IPS-20b (cell line): Measurements from ENCODE around the gene WDR31.
A peak's percentile ranks its signal among the peaks of the same experiment; 100 is the strongest.

Experiments
- H3K27ac ChIP-seq: one replicate; pipeline ENCODE4 v1.5.1; 2013; ENCODE audit warnings: low read length
- H3K27me3 ChIP-seq: 2 replicates; pipeline ENCODE4 v1.6.1; 2013; ENCODE audit warnings: mild to moderate bottlenecking, low read length, inconsistent platforms; ENCODE audit not compliant: insufficient read depth
- H3K36me3 ChIP-seq: 2 replicates; pipeline ENCODE4 v1.6.1; 2013; ENCODE audit warnings: low read depth, mild to moderate bottlenecking, inconsistent platforms, low read length, moderate library complexity; ENCODE audit not compliant: insufficient read depth
- H3K4me1 ChIP-seq: 2 replicates; pipeline ENCODE4 v1.6.1; 2013; ENCODE audit warnings: mild to moderate bottlenecking, control low read depth, inconsistent platforms, low read length, moderate library complexity; ENCODE audit not compliant: insufficient read depth
- H3K4me3 ChIP-seq: 2 replicates; pipeline ENCODE4 v1.5.1; 2013; ENCODE audit warnings: mild to moderate bottlenecking, low read length, inconsistent platforms
- H3K9ac ChIP-seq: 2 replicates; pipeline ENCODE4 v1.6.1; 2013; ENCODE audit warnings: low read depth, mild to moderate bottlenecking, inconsistent platforms, low read length, moderate library complexity
- H3K9me3 ChIP-seq: 2 replicates; pipeline ENCODE4 v1.6.1; 2013; ENCODE audit warnings: mild to moderate bottlenecking, low read depth, low read length, inconsistent platforms; ENCODE audit not compliant: insufficient read depth

The WDR31 gene

DNA sequence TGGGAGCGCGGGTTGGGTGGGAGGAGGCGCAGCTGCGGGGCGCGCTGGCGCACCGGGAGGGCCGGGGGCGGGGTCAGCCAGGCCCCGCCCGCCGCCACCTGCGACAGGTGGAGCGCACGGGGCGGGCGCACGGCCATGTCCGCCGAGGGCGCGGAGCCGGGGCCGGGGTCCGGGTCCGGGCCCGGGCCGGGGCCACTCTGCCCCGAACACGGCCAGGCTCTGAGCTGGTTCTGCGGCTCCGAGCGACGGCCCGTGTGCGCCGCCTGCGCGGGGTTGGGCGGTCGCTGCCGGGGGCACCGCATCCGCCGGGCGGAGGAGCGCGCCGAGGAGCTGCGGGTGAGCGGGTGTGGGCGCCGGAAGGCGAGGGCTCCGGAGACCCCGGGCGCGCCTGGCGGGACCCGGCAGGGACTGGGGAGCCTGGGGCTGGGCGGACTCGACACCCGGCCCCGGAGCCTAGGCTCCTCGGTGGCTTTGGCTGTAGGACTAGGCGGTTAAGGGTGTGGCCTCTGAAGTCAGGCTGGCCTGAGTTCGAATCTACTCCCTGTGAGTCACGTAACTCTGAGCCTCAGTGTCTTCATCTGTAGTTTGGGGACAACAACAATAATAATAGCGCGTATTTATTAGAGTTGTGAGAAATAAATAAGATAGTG is 9.5 kb upstream of the WDR31 start, which contains the start of gene BSPRY:
BSPRY (plus strand) TSS at position 97 of the 650 bp plus-strand sequence; CDS start at position 136, 39 bp downstream.
- no peak within 1 kb of the TSS for H3K27ac ChIP-seq
- no peaks in the 10 kb centered on the region for H3K36me3 ChIP-seq
- H3K4me1 ChIP-seq: peaks cover 8% of the 10 kb centered on the region; the same call in 1 of the 2 replicates
- peak within 1 kb of the TSS; percentile 59 for H3K4me3 ChIP-seq
- no peaks in the 10 kb centered on the region for H3K9me3 ChIP-seq
- no peak within 1 kb of the TSS for H3K9ac ChIP-seq
- H3K27me3 ChIP-seq: peaks cover 49% of the 10 kb centered on the region

- H3K27ac ChIP-seq: no peak overlapping the region
- peak overlapping the region; percentile 59 for H3K4me3 ChIP-seq
- H3K9ac ChIP-seq: no peak overlapping the region
- no peaks in the 10 kb centered on the region for H3K36me3 ChIP-seq
- H3K9me3 ChIP-seq: no peaks in the 10 kb centered on the region
- H3K27me3 ChIP-seq: peaks cover 49% of the 10 kb centered on the region
- peaks cover 8% of the 10 kb centered on the region; the same call in 1 of the 2 replicates for H3K4me1 ChIP-seq
These were observed 9.0 kb upstream of the WDR31 start for GRCh38 chr9:113349066-113349444.

DNA sequence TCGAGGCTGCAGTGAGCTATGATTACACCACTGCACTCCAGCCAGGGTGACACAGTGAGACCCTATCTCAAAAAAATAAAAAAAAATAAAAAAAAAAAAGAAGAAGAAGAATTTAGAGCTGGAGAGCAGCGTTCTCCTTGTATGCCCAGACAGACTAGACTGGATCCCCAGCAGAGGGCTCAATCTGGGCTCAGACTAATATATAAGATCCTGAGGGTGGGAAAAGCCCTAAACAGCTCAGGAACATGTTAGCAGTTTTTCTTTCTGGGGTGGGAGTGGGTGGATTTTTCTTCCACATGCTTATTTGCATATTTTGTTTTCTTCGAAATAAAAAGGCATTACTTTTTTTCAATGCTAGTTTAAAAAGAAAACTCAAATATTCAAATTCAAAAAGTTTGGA is 8.4 kb upstream of the WDR31 start:
- no peaks in the 10 kb centered on the region for H3K36me3 ChIP-seq
- peaks cover 49% of the 10 kb centered on the region for H3K27me3 ChIP-seq
- H3K4me3 ChIP-seq: no peak overlapping the region
- no peaks in the 10 kb centered on the region for H3K9me3 ChIP-seq
- H3K4me1 ChIP-seq: peaks cover 8% of the 10 kb centered on the region; the same call in 1 of the 2 replicates
- no peak overlapping the region for H3K27ac ChIP-seq
- no peak overlapping the region for H3K9ac ChIP-seq

GRCh38 chr9:113345671-113346070 is 5.6 kb upstream of the WDR31 start:
- Histone ChIP-seq H3K4me3 (no peak overlapping the region), H3K27ac (no peak overlapping the region), H3K27me3 (peaks cover 49% of the 10 kb centered on the region), H3K36me3 (no peaks in the 10 kb centered on the region), H3K9ac (no peak overlapping the region), H3K9me3 (no peaks in the 10 kb centered on the region), H3K4me1 (peaks cover 7% of the 10 kb centered on the region; the same call in 1 of the 2 replicates)

GRCh38 chr9:113345190-113345589 is 5.1 kb upstream of the WDR31 start:
- H3K27ac ChIP-seq: no peak overlapping the region
- H3K9me3 ChIP-seq: no peaks in the 10 kb centered on the region

GRCh38 chr9:113343732-113344231 is 3.7 kb upstream of the WDR31 start:
- no peak overlapping the region for H3K4me3 ChIP-seq
- no peaks in the 10 kb centered on the region for H3K9me3 ChIP-seq
- no peaks in the 10 kb centered on the region for H3K36me3 ChIP-seq
- H3K4me1 ChIP-seq: no peaks in the 10 kb centered on the region
- H3K9ac ChIP-seq: no peak overlapping the region
- peaks cover 43% of the 10 kb centered on the region for H3K27me3 ChIP-seq
- H3K27ac ChIP-seq: no peak overlapping the region

More at GRCh38 chr9:113345190-113345589, 5.1 kb upstream of the WDR31 start:
- no peak overlapping the region for H3K9ac ChIP-seq
- H3K4me1 ChIP-seq: peaks cover 2% of the 10 kb centered on the region; the same call in 1 of the 2 replicates
- H3K27me3 ChIP-seq: peaks cover 48% of the 10 kb centered on the region
- no peak overlapping the region for H3K4me3 ChIP-seq
- no peaks in the 10 kb centered on the region for H3K36me3 ChIP-seq

DNA sequence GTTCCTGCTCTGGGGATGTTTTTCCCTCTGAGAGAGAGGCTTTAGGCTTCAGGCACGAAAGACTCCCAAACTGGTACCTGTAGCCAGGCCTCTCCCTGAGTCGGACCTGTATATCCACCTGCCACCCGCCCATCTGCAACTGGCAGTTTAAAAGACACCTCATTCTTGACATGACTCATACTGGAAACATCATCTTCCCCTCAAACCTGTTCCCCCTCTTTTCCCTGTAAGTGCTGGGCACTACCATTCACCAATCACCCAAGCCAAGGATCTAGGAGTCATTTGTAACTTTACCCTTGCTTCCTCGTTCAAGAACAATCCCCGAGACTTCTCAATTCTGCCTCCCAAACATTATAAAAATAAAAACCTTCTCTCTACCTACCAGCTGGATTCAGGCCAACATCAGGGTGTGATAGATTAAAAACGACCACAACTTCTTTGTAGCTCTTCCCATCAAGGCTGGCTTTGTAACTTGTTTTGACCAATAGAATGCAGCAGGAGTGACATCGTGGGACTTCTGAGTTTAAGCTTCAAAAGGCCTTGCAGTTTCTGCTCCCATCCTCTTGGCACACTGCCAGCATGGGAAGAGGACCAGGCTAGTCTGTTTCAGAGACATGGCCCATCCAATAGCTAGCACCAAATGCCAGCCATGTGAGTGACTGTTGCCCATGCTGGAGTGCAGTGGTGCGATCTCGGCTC is 1.8 kb upstream of the WDR31 start:
- Histone ChIP-seq H3K4me3 (no peak overlapping the region), H3K27ac (no peak overlapping the region), H3K27me3 (peaks cover 26% of the 10 kb centered on the region), H3K9ac (no peak overlapping the region), H3K9me3 (no peaks in the 10 kb centered on the region), H3K36me3 (no peaks in the 10 kb centered on the region), H3K4me1 (no peaks in the 10 kb centered on the region)

- H3K4me3 ChIP-seq: no peak overlapping the region
- H3K4me1 ChIP-seq: no peaks in the 10 kb centered on the region
- H3K9me3 ChIP-seq: no peaks in the 10 kb centered on the region
- H3K27ac ChIP-seq: no peak overlapping the region
- H3K27me3 ChIP-seq: peaks cover 26% of the 10 kb centered on the region
- H3K9ac ChIP-seq: no peak overlapping the region
- H3K36me3 ChIP-seq: no peaks in the 10 kb centered on the region
These were observed 2.4 kb downstream of the WDR31 start for GRCh38 chr9:113337714-113338113.

GRCh38 chr9:113331780-113332179 is 8.3 kb downstream of the WDR31 start:
- H3K27me3 ChIP-seq: no peaks in the 10 kb centered on the region
- H3K9ac ChIP-seq: no peak overlapping the region
- H3K4me1 ChIP-seq: no peaks in the 10 kb centered on the region
- H3K27ac ChIP-seq: no peak overlapping the region
- no peaks in the 10 kb centered on the region for H3K9me3 ChIP-seq
- no peak overlapping the region for H3K4me3 ChIP-seq
- no peaks in the 10 kb centered on the region for H3K36me3 ChIP-seq

- no peaks in the 10 kb centered on the region for H3K27me3 ChIP-seq
- no peak overlapping the region for H3K9ac ChIP-seq
- no peak overlapping the region for H3K4me3 ChIP-seq
- H3K4me1 ChIP-seq: no peaks in the 10 kb centered on the region
- no peaks in the 10 kb centered on the region for H3K9me3 ChIP-seq
- H3K36me3 ChIP-seq: no peaks in the 10 kb centered on the region
- no peak overlapping the region for H3K27ac ChIP-seq
These were observed 11.9 kb downstream of the WDR31 start for GRCh38 chr9:113328045-113328782.

- H3K4me3 ChIP-seq: no peak overlapping the region
- no peaks in the 10 kb centered on the region for H3K4me1 ChIP-seq
- H3K27ac ChIP-seq: no peak overlapping the region
- no peaks in the 10 kb centered on the region; the same call in 1 of the 2 replicates for H3K27me3 ChIP-seq
- no peaks in the 10 kb centered on the region for H3K36me3 ChIP-seq
- no peaks in the 10 kb centered on the region for H3K9me3 ChIP-seq
- no peak overlapping the region for H3K9ac ChIP-seq
These were observed 13.8 kb downstream of the WDR31 start for GRCh38 chr9:113326230-113326629.
